ENCODE data around the gene PFN3.
A peak's percentile ranks its signal among the peaks of the same experiment; 100 is the strongest.
"Not testable (repeated sequence)": the region's sequence is repeated elsewhere in the genome, so short reads cannot be mapped to it uniquely, and the experiment has no call there.

PFN3 gene

GRCh38 chr5:177425196-177425800, 24.8 kb upstream of the PFN3 start:
- no peak for DNase-seq

DNA sequence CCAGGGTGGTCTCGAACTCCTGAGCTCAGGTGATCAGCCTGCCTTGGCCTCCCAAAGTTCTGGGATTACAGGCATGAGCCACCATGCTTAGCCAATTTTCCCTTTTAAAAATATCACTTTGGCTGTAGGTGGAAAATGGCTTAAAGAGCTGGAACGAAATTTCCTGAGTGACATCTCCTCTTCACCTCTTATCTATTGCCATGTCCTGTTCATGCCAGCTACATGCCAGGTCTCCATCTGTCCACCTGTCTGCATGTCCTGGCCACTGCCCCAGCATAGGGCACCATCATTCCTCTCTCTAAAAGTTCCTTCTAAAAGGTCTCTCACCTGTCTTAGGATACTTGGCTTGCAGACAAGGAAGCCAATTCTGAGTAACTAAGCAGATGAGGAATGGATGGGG, 23.2 kb upstream of the PFN3 start:
- no peak for DNase-seq

GRCh38 chr5:177421062-177421798, 20.8 kb upstream of the PFN3 start:
- no peak for DNase-seq

GRCh38 chr5:177420472-177420871, 20.0 kb upstream of the PFN3 start:
- not testable (repeated sequence) for DNase-seq

DNA sequence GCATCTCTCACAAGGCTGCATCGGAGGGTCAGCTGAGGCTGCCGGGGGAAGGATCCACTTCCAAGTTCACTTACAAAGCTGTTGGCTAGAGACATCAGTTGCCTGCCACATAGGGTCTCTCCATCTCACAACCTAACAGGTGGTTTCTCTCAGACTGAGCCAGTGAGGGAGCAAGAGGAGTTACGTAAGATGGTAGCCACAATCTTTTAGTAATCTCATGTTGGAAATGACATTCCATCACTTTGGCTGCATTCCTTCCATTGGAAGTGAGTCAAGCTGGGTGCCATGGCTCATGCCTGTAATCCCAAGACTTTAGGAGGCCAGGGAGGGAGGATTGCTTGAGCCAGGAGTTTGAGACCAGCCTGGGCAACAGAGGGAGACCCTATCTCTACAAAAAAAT, 18.6 kb upstream of the PFN3 start:
- no peak for DNase-seq

DNA sequence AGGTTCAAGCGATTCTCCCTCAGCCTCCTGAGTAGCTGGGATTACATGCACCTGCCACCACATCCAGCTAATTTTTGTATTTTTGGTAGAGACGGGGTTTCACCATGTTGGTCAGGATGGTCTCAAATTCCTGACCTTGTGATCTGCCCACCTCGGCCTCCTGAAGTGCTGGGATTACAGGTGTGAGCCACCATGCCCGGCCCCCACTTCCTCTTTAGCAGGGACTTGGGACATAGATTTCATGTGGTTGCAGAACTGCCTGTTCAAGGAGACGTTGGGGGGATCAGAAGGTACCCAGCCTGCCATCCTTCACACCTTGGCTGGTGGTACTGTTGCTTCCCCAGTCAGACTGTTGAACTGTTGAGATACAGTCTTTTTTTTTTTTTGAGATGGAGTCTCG, 16.6 kb upstream of the PFN3 start:
- not testable (repeated sequence) for DNase-seq

- DNase-seq = no peak
These were observed 14.0 kb upstream of the PFN3 start for GRCh38 chr5:177414481-177414880.

GRCh38 chr5:177412603-177413233, 12.3 kb upstream of the PFN3 start:
- no peak for DNase-seq

GRCh38 chr5:177410575-177410974, 10.1 kb upstream of the PFN3 start:
- DNase-seq = no peak

DNA sequence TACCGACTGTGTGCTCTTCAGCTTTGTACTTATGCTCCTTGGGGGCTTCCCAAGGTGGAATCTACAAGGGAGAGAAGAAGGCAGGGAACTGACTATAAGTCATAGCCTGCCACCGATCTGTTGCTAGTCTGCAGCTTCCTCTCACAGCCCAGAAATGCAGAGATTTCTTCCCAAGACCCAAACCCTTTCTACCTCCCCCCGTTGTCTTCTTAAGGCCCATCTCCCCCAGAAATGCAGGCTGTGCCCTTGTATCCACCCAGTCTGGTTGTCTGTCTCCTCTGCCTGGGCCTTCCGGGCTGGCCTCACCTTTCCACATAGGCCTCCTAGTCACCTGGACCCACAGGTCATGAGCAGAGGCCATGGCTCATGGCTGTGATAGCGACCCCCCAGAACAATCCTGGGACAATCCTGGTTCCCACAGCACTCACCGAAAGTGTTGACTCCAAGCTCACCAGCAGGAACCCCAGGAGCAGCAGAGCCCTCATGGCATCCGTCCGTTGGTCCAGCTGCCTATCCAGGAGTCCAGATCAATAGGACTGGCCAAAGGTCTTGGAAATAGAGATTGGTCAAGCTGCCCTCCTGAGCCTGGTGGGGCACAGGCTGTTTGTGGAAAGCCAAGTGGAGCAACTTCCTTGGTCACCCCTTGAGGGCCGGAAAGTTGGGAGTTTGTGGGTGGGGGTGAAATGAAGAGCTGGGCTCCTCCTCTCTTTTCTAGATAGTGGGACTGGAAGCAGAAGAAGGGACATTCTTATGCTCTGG, 8.8 kb upstream of the PFN3 start, which contains the start of gene F12:
Gene F12, minus strand, starts transcription at position 522 of the 759 bp plus-strand sequence. Its CDS starts 37 bp downstream, at position 485.
- no peak for DNase-seq

DNA sequence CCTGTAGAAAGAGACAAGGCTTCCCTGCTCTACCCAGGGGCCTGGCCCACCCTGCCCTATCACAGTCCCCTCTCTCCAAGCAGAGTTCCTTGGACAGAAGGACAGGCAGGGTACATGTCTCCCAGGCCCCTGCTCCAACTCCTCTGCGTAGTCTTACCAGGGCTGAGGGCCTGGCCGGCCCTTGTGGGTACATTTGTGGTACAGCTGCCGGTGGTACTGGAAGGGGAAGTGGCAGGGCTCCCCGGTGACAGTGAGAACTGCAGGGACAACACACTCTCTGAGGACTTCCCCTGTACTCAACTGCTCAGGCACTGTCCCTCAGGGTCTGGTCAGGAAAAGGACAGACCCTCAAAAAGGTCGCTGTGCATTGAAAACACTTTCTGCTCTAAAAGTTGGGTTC, 5.3 kb upstream of the PFN3 start:
- no peak for DNase-seq

- no peak for DNase-seq
These were observed 4.9 kb upstream of the PFN3 start for GRCh38 chr5:177405312-177405711.

DNA sequence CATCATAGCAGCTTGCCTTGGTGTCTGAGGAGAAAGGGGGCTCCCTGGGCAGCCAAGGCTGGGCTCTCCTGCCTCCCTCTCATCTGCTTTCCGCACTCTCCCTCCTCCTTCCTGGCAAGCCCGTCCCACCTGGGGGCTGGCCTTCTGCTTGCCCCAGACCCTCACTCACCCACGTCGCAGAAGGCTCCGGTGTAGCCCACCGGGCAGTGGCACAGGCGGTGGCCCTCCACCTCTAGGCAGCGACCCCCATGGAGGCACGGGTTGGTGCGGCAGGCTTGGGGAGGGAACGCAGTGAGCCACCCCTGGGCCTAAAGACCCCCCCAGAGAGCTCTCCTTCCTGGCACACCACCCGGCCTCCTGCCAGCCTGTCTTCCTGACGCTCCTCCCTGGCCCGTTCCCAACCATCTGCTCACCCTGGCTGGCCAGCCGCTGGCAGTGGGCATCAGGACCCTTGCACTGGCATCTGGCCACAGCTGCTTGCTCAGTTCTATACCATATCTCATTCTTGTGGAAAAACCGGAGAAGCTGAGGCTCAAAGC, 4.2 kb upstream of the PFN3 start:
- DNase-seq = no peak

GRCh38 chr5:177403792-177404640, 3.6 kb upstream of the PFN3 start:
- peak; percentile 53 for DNase-seq

DNA sequence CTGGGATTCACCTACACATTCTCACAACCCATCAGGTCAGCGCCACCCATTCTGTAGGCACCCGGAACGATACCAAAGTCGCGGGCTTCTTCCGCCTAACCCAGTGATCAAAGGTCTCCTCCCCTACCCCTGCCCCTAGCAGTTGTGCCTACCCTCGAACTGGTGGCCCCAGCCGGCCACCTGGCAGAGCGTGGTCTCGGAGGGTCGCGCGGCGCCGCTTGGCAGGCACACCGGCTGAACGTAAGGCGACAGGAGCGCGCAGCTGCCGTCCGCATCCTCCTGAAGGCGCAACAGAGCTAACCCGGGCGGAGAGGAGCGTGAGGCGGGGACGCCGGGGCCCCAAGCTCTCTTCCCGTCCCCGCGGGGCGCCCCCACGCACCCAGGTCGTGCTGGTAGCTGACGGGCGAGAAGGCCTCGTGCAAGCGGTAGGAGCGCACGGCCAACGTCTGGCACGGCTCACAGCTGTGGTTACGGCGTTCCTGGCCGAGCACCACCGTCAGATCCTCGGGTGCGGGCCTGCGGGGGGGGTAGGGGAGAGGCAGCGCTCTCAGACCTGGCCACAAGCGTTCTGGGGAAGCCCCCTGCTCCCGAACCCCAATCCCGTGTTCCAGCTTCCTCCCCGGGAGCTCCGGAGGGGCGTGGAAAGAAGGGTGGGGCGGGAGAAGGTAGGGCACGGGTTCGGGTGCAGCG, 2.8 kb upstream of the PFN3 start:
- DNase-seq = no peak

GRCh38 chr5:177402271-177403043, 2.0 kb upstream of the PFN3 start:
- DNase-seq = peak; percentile 67

DNA sequence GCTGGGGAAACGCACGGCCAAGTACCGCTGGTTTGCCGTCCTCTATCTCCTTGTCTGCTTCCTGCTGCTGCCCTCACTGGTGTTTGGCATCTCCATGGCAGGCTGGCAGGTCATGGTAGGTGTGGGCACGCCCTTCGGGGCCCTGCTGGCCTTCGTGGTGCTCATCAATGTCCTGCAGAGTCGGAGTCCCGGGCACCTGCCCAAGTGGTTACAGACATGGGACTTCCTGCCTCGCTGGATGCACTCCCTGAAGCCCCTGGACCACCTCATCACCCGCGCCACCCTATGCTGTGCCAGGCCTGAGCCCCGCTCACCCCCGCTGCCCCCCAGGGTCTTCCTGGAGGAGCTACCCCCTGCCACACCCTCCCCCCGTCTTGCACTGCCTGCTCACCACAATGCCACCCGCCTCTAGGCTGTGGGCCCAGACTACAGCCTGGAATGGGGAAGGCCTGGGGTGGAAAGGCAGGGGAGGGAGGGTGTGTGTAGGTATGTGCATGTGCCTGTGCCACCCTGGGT, 2.5 kb downstream of the PFN3 start:
- DNase-seq = no peak

GRCh38 chr5:177396807-177397206, 3.7 kb downstream of the PFN3 start:
- no peak for DNase-seq

- DNase-seq = no peak
These were observed 4.4 kb downstream of the PFN3 start for GRCh38 chr5:177396078-177396477.

- DNase-seq = no peak
These were observed 6.5 kb downstream of the PFN3 start for GRCh38 chr5:177393990-177394389.
